Stimulated activated CD4-positive, alpha-beta T cell treated with anti-CD3 and anti-CD28 coated beads, Interleukin-12 subunit alpha, Interleukin-12 subunit beta, amount 100 ng/mL, for 48 hours (primary cell): ENCODE results near the gene CACNA2D4.

Source experiments
- DNase-seq, 3 donors: peaks; one replicate each; pipeline ENCODE4 v3.0.0-alpha.2; 2020; ENCODE audit warnings: low read depth in 2 of 3, low spot score in 1 of 3

CACNA2D4 gene

GRCh38 chr12:1791104-1791841, 127.2 kb downstream of the CACNA2D4 start:
- DNase-seq = peak in 2 of 3 donors; percentile 49 to 64

GRCh38 chr12:1790444-1790843, 128.0 kb downstream of the CACNA2D4 start:
- DNase-seq = no peak

GRCh38 chr12:1787714-1788113, 130.7 kb downstream of the CACNA2D4 start:
- DNase-seq = no peak

- no peak for DNase-seq
Measured at GRCh38 chr12:1782215-1782614, 136.2 kb downstream of the CACNA2D4 start.

- no peak for DNase-seq
Measured at GRCh38 chr12:1781772-1782171, 136.7 kb downstream of the CACNA2D4 start.

- no peak for DNase-seq
Measured at GRCh38 chr12:1779783-1780182, 138.7 kb downstream of the CACNA2D4 start.

- no peak for DNase-seq
Measured at GRCh38 chr12:1778911-1779310, 139.5 kb downstream of the CACNA2D4 start.

GRCh38 chr12:1777798-1778197, 140.7 kb downstream of the CACNA2D4 start:
- no peak for DNase-seq

GRCh38 chr12:1776170-1776921, 142.1 kb downstream of the CACNA2D4 start:
- no peak for DNase-seq

GRCh38 chr12:1773937-1774655, 144.4 kb downstream of the CACNA2D4 start:
- no peak for DNase-seq

GRCh38 chr12:1769809-1770494, 148.5 kb downstream of the CACNA2D4 start:
- DNase-seq = no peak

- no peak for DNase-seq
Measured at GRCh38 chr12:1768615-1769014, 149.8 kb downstream of the CACNA2D4 start.

GRCh38 chr12:1767407-1768090, 150.9 kb downstream of the CACNA2D4 start:
- DNase-seq = no peak

- DNase-seq = no peak
Measured at GRCh38 chr12:1766110-1766509, 152.3 kb downstream of the CACNA2D4 start.

- no peak for DNase-seq
Measured at GRCh38 chr12:1763153-1763552, 155.3 kb downstream of the CACNA2D4 start.

GRCh38 chr12:1761857-1762256, 156.6 kb downstream of the CACNA2D4 start:
- DNase-seq = no peak

- no peak for DNase-seq
Measured at GRCh38 chr12:1760566-1761382, 157.7 kb downstream of the CACNA2D4 start.

GRCh38 chr12:1758887-1759286, 159.6 kb downstream of the CACNA2D4 start:
- DNase-seq = no peak

GRCh38 chr12:1758376-1758775, 160.1 kb downstream of the CACNA2D4 start:
- DNase-seq = no peak

- DNase-seq = no peak
Measured at GRCh38 chr12:1750300-1750699, 168.2 kb downstream of the CACNA2D4 start.
